GM19023 (cell line): ENCODE results near the gene B3GALNT2.

Source experiments
- ATAC-seq: cut with Tn5 transposase; IDR thresholded peaks from one replicate; pipeline ENCODE4 v1.9.1; 2021; ENCODE audit warnings: mild to moderate bottlenecking, moderate library complexity; ENCODE audit not compliant: unreplicated experiment

The B3GALNT2 gene

GRCh38 chr1:235455823-235456222, 48.4 kb downstream of the B3GALNT2 start:
- ATAC-seq: no peak

- ATAC-seq: no peak
These were observed 49.2 kb downstream of the B3GALNT2 start for GRCh38 chr1:235455097-235455496.

- ATAC-seq: no peak
These were observed 50.2 kb downstream of the B3GALNT2 start for GRCh38 chr1:235454021-235454420.

GRCh38 chr1:235450886-235451483, 53.3 kb downstream of the B3GALNT2 start:
- ATAC-seq: no peak

GRCh38 chr1:235450433-235450832, 53.8 kb downstream of the B3GALNT2 start:
- no peak for ATAC-seq

DNA sequence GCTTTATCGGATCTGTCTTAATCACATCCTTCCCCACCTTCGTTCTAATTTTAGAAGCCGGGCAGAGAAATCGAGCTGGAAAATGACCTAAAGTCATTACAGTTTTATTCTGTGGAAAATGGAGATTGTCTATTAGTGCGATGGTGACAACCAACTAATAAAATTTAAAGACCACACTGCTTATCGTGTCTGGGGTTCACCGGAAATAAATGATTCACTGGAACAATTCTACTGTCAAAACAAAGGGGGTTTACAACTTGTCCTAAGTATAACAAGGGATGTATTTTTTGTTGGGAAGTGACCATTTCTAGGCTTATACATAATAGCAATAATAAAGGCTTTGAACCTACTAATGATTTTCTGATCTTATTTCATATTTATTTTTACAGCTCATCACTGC, 55.6 kb downstream of the B3GALNT2 start:
- no peak for ATAC-seq

GRCh38 chr1:235442788-235443429, 61.3 kb downstream of the B3GALNT2 start:
- ATAC-seq: no peak

DNA sequence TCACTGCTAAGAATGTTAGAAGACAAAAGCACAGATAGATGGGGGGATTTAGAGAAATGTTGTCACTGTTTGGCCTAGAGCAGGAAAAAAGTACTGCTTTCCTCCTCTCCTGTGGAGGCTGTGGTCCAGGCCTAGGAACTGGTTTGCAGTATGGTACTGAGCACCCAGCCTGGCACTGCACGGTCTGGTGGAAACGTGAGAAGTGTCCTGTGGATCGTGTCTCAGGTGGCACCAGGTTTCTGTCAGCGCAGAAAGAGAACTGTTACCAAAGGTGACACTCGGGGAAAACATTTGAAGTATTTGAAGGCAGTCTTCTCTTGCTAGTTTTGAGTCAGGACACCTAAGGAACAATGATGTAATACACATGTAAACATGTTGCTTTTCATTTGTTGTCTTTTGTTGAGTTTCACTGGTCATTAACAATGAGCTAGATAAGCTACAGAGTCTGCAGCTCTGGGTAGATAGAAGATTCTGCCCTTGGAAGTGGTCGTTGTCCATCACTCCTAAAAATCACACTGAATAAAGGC, 63.0 kb downstream of the B3GALNT2 start:
- no peak for ATAC-seq

DNA sequence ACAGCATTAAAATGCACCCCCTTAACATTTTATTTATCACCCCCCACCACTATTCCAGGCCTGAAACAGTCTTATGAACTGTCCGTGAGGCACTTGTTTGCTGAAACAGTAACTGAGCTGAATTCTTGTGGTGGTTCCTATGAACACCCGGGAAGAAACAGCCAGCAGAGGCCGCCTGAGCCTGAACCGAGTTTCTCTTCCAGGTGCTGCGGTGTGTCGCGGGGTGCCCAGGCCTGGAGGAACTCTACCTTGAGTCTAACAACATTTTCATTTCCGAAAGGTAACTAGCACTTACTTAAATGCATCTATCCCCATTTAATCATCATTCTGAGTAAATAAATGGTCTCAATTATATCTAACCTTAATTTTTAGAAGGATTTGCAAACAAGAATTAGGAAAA, 70.3 kb downstream of the B3GALNT2 start:
- ATAC-seq: no peak

- no peak for ATAC-seq
These were observed 73.3 kb downstream of the B3GALNT2 start for GRCh38 chr1:235430991-235431390.

- no peak for ATAC-seq
These were observed 75.1 kb downstream of the B3GALNT2 start for GRCh38 chr1:235429143-235429542.

- no peak for ATAC-seq
These were observed 76.8 kb downstream of the B3GALNT2 start for GRCh38 chr1:235427447-235427846.

DNA sequence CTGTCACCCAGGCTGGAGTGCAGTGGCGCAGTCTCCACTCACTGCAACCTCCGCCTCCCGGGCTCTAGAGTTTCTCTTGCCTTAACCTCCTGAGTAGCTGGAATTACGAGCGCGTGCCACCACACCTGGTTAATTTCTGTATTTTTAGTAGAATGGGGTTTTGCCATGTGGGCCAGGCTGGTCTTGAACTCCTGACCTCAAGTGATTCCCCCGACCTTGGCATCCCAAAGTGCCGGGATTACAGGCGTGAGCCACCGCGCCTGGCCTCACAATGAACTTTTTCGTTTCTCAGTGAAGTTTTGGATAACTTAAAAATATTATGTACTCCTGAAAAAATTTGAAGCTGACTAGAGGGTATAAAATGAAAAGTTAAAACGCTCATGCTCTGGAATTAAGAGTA, 77.6 kb downstream of the B3GALNT2 start:
- ATAC-seq: no peak

GRCh38 chr1:235426143-235426542, 78.1 kb downstream of the B3GALNT2 start:
- ATAC-seq: no peak

DNA sequence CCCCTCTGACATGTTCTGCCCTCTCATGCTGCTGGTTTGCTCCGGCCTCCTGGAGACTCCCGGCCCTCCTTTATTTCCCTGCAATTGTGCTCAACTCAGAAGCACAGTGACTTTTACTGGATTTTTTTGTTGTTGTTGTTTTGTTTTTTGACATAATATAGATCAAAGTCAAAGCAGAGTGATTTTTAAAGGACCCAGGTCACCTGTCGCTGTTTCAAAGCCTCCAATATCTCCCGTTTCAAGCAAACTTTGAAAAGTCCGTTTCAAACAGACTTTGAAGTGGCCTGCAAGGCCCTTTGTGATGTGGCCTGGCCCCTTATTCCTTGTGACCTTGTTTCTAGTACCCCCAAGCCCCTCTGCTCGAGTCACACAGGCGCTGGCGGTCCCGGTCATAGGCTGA, 78.9 kb downstream of the B3GALNT2 start:
- ATAC-seq: no peak

DNA sequence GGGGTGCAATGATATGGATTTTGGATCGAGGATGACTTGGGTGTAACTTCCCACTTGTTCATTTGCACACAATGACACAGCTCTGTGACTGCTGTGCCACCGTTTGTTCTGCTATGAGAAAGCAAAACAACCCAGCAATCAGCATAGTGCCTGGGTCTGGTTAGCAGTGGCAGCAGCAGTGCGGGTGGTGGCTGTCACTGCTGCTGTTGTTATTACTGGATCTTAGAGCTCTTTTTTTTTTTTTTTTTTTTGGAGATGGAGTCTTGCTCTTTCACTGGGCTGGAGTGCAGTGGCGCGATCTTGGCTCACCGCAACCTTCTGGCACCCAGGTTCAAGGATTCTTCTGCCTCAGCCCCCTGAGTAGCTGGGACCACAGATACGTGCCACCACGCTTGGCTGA, 80.2 kb downstream of the B3GALNT2 start:
- no peak for ATAC-seq

- peak; percentile 65 for ATAC-seq
These were observed 81.0 kb downstream of the B3GALNT2 start for GRCh38 chr1:235423214-235423652.

GRCh38 chr1:235421751-235422150, 82.5 kb downstream of the B3GALNT2 start:
- no peak for ATAC-seq

DNA sequence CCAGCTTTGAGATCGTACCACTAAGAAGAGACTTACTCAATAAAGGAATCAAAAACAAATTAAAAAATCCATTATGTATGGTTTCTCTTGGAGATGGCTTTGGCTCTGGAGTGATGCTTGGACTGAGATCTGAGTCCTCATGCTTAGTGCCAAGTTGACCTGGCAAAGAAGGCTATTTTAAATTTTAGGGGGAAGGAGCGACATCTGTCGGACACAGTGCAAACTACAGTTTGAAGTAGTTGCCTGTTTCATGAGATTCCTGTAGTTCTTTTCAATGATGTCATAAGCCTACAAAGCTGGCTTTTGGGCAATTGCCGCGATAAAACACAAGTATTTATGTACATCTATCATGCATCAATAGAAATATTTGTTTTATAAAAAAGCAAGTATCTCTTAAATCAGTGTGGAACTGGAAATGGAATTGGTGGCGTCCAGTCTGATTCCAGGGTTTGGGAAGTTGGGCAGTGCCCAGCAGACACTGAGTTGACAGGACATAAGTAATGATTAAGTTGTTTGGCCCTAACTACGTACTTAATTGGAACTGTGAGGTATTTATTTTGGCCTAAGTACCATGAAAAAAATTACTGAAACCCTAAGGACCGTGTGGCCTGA, 87.1 kb downstream of the B3GALNT2 start:
- ATAC-seq: no peak

DNA sequence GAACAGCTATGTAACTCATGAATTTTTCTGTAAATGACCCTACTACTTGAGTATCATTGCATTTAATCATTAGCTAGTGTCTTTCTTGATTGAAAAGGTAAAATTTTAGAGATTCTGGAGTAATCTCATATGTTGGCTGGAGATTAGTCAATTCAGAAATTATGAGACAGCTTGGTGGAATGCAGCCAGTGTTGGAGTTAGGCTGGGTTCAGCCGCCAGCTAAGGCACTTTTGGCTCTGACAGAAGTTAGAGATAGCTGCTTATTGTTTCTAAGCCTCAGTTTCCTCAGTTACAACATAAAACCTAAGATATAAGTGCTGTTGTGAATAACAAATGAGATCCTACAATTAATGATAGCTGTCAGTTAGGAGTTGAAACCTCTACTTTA, 87.6 kb downstream of the B3GALNT2 start:
- no peak for ATAC-seq

DNA sequence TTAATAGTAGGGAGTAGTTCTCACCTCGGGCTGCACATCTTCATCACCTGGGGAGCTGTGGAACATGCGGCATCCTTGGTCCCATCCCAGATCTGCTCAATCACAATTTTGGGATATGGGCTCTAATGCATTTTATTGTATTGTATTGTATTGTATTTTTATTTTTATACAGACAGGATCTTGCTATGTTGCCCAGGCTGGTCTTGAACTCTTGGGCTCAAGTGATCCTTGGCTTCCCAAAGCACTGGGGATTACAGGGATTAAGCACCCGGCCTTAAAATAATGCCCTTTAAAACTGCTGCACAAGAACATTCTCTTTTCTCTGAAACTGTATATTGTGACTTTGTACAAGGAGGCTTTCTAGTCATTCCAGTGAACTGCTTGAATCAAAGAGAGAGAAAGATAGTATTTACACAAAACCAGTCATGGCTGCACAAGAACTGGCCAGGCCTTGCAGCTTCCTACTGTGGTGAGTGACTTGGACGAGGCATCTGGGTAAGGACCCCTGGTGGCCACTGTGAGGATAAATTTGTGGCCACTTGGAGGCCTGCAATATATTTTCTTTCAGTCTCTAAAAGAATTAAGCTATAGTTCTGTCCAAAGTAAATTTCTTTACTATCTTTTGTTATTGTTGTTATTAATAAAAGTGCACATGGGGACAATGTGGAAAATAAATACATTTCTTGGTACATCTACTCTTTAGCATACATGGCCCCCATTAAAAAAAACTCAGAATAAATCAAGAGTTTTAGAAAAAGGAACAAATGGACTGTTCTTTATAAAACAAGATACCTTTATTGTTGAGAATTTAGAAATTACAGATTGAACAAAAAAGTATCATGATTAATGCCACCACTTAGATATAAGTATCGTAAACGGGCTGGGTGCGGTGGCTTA, 89.0 kb downstream of the B3GALNT2 start:
- ATAC-seq: no peak
